ENCODE measurements around the gene CNKSR1. TPM values are rescaled to one million over a fixed set of nuclear protein-coding genes. Genes with fewer than 3 reads are reported as not detected.

Gene CNKSR1
- total and polyA plus RNA-seq, 2 of the 4 experiments (the other 2 are of a cell fraction), result 0.43 TPM; not detected in 1

DNA sequence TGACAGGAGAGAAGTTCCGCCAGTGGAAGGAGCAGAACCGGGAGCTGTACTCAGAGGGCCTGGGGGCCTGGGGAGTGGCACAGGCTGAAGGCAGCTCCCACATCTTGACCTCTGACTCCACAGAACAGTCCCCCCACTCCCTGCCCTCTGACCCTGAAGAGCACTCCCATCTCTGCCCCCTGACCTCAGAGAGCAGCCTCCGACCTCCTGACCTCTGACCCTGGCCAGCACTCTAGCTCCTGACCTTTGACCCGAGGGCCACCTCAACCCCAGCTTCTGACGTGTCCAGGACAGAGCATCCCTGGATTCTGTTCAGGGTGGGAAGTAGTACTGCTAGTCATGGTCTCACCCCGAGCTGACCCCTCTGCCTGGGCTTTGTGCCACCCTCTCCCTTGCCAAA is 12.0 kb downstream of the CNKSR1 start:
- Histone ChIP-seq H3K56ac (ENCODE audit: extremely low read depth, insufficient read depth, low read length) (no peak overlapping the region), H2BK5ac (ENCODE audit: low read depth, low read length, poor library complexity, severe bottlenecking) (no peak overlapping the region), H3K4ac (ENCODE audit: low read depth, low read length) (no peak overlapping the region), H3K18ac (ENCODE audit: low read depth, low read length) (no peak overlapping the region), H3K9me3 (ENCODE audit: control insufficient read depth, insufficient read depth, low read length) (no peaks in the 10 kb centered on the region), H3K14ac (replicated peaks; ENCODE audit: low read depth, low read length) (no peak overlapping the region), H2BK120ac (ENCODE audit: low read depth, low read length) (no peak overlapping the region), H2AFZ (replicated peaks; ENCODE audit: low read length, poor library complexity) (no peak overlapping the region), H2AK5ac (ENCODE audit: low read depth, low read length) (no peak overlapping the region), H3K9ac (ENCODE audit: low read depth, low read length) (no peak overlapping the region), H3K4me2 (ENCODE audit: low read depth, low read length) (no peak overlapping the region), H4K5ac (ENCODE audit: low read depth, low read length) (no peak overlapping the region), H2AK9ac (replicated peaks; ENCODE audit: low read depth, low read length, poor library complexity) (no peak overlapping the region), H3K27me3 (ENCODE audit: control insufficient read depth, insufficient read depth, low read length) (peaks cover 16% of the 10 kb centered on the region), H3K23ac (ENCODE audit: low read depth, low read length) (no peak overlapping the region), H4K20me1 (ENCODE audit: insufficient read depth, low read length) (no peaks in the 10 kb centered on the region), H3K27ac (ENCODE audit: insufficient read depth, low read length) (no peak overlapping the region), H3K79me1 (ENCODE audit: low read depth in 1 of 2, low read length in 2 of 2) (no peaks in the 10 kb centered on the region), H3K9me1 (ENCODE audit: insufficient read depth, low read length) (no peaks in the 10 kb centered on the region), H3K36me3 (ENCODE audit: control insufficient read depth, insufficient read depth, low read length) (no peaks in the 10 kb centered on the region), H3K4me1 (ENCODE audit: control insufficient read depth, insufficient read depth, low read length) (no peaks in the 10 kb centered on the region), H4K91ac (ENCODE audit: insufficient read depth, low read depth, low read length) (no peak overlapping the region), H2BK20ac (ENCODE audit: low read depth, low read length) (no peak overlapping the region), H3K4me3 (ENCODE audit: insufficient read depth, low read depth, low read length) (no peak overlapping the region), H4K8ac (ENCODE audit: low read depth in 2 of 2, low read length in 2 of 2) (no peak overlapping the region), H2BK15ac (ENCODE audit: low read depth, low read length) (no peak overlapping the region)
- DNase-seq (no peak), ATAC-seq (ENCODE audit: low read depth) (no peak)
- in situ Hi-C loops (cut with MboI; ENCODE audit: low sequenced_read_pairs), result no loop called here
- CTCF ChIA-PET, result interaction anchor here (1.1 kb wide), 1 partner anchor 90 kb away, joined by 3 read pairs; no protein-coding TSS in a partner anchor
- BruUV-seq (replicated peaks), result no TSS peak
- POLR2A ChIA-PET (ENCODE audit: unreplicated experiment), result interaction anchor here (0.7 kb wide), 1 partner anchor 22 kb away, joined by 5 read pairs; no protein-coding TSS in a partner anchor
- 83% methylated on average over 3 of the region's 6 CpGs; no CpG with 5 or more reads in 1 of the 2 experiments for WGBS, 2 experiments (ENCODE audit: extremely low coverage in 2 of 2, insufficient read length in 1 of 2)
- no peak for TF ChIP-seq CEBPB (IDR thresholded peaks at IDR 0.05; ENCODE audit: low read depth, low read length)
- intact Hi-C loops (cut with micrococcal nuclease), result no loop called here
- dilution Hi-C loops (cut with HindIII; ENCODE audit: low sequenced_read_pairs, unreplicated experiment), result no loop called here

Measured in IMR-90 (cell line).